A673 (cell line): ENCODE results near the gene SMAD6. TPM values are rescaled to one million over a fixed set of nuclear protein-coding genes. Genes with fewer than 3 reads are reported as not detected.
A peak's percentile ranks its signal among the peaks of the same experiment; 100 is the strongest.

Source experiments
- BruUV-seq: library from RNA; stranded (reverse); fragments of 400-500 nt; replicated peaks from 2 replicates; lab custom pipeline; 2021; lab: Mats Ljungman, UMichigan
- CTCF ChIA-PET: fragments of 300-600 bp; sonication (Branson Sonifier 250); formaldehyde crosslinking; loops from one replicate; lab custom pipeline; 2022; ENCODE audit warnings: antibody characterized with exemption; lab: Charles Lee
- POLR2A ChIA-PET: fragments of 300-600 bp; sonication (Branson Sonifier 250); formaldehyde crosslinking; loops from one replicate; lab custom pipeline; 2022; ENCODE audit warnings: antibody characterized with exemption; ENCODE audit not compliant: low non-redundant PET; lab: Charles Lee
- DNase-seq: peaks from one replicate; pipeline ENCODE4 v3.0.0-alpha.2; 2015; ENCODE audit warnings: low spot score
- H3K27ac ChIP-seq: fragments of 200-600 bp; sonication (generic); 2 replicates; pipeline ENCODE4 v1.5.1; 2016; ENCODE audit warnings: mixed run types, low read depth, mild to moderate bottlenecking, mixed read lengths, antibody characterized with exemption, low read length; ENCODE audit not compliant: poor library complexity, severe bottlenecking
- H3K27me3 ChIP-seq: fragments of 200-600 bp; sonication (generic); replicated peaks from 2 replicates; pipeline ENCODE4 v1.6.1; 2017; ENCODE audit warnings: mixed run types, low read depth, mild to moderate bottlenecking, mixed read lengths, antibody characterized with exemption, low read length; ENCODE audit not compliant: insufficient read depth, poor library complexity
- H3K36me3 ChIP-seq: fragments of 200-600 bp; sonication (generic); 2 replicates; pipeline ENCODE4 v1.6.1; 2016; ENCODE audit warnings: mixed run types, mild to moderate bottlenecking, mixed read lengths, antibody characterized with exemption, low read length; ENCODE audit not compliant: insufficient read depth, poor library complexity, severe bottlenecking
- H3K4me1 ChIP-seq: fragments of 200-600 bp; sonication (generic); 2 replicates; pipeline ENCODE4 v1.6.1; 2017; ENCODE audit warnings: mixed run types, mild to moderate bottlenecking, mixed read lengths, antibody characterized with exemption, low read length; ENCODE audit not compliant: insufficient read depth, poor library complexity, severe bottlenecking
- H3K4me3 ChIP-seq: fragments of 200-600 bp; sonication (generic); 2 replicates; pipeline ENCODE4 v1.5.1; 2016; ENCODE audit warnings: low read depth, mixed run types, mild to moderate bottlenecking, mixed read lengths, low read length; ENCODE audit not compliant: poor library complexity, severe bottlenecking
- H3K9me3 ChIP-seq: fragments of 200-600 bp; sonication (generic); 2 replicates; pipeline ENCODE4 v1.6.1; 2016; ENCODE audit warnings: mixed run types, low read depth, mild to moderate bottlenecking, mixed read lengths, antibody characterized with exemption, low read length; ENCODE audit not compliant: poor library complexity, severe bottlenecking
- CTCF ChIP-seq: fragments of 300-800, 200-600 bp; sonication (generic); conservative IDR thresholded peaks from 2 replicates; pipeline ENCODE4 v1.5.1; 2017; ENCODE audit warnings: low read depth, mild to moderate bottlenecking, antibody characterized with exemption, low read length, moderate library complexity, mixed read lengths
- EZH2 ChIP-seq: fragments of 200-600 bp; sonication (generic); IDR thresholded peaks from 2 replicates; pipeline ENCODE4 v1.6.1; 2017; ENCODE audit warnings: borderline replicate concordance, low read depth, mild to moderate bottlenecking, mixed read lengths, antibody characterized with exemption, low read length; ENCODE audit not compliant: poor library complexity, severe bottlenecking
- intact Hi-C: fragments of 100-400 bp; cut with micrococcal nuclease; formaldehyde crosslinking; loops from one replicate; pipeline ENCODE4 v1.10.0; 2022; ENCODE audit not compliant: unreplicated experiment
- total RNA-seq: library from RNA; stranded (reverse); gene quantifications from 2 replicates; pipeline ENCODE4 v1.2.3, GENCODE V29; 2021

The SMAD6 gene
- total RNA-seq, 1 experiment from 2014 or later: 63.9 TPM

- ChIA-PET CTCF (interaction anchor here (0.7 kb wide), 1 partner anchor 39 kb away, joined by 3 read pairs; no protein-coding TSS in a partner anchor), POLR2A (no interaction called here)
- no peak overlapping the region for H3K4me3 ChIP-seq
- no peak overlapping the region for H3K27ac ChIP-seq
- H3K36me3 ChIP-seq: no peaks in the 10 kb centered on the region
- no peak for TF ChIP-seq CTCF
- no peak for TF ChIP-seq EZH2
- intact Hi-C loops: no loop called here
- no peak for DNase-seq
- H3K9me3 ChIP-seq: no peaks in the 10 kb centered on the region
- H3K27me3 ChIP-seq: no peaks in the 10 kb centered on the region
- peaks cover 24% of the 10 kb centered on the region for H3K4me1 ChIP-seq
- BruUV-seq: no TSS peak
These were observed 98.7 kb downstream of the SMAD6 start for GRCh38 chr15:66800584-66801235.

GRCh38 chr15:66801266-66801665, 99.2 kb downstream of the SMAD6 start:
- Histone ChIP-seq H3K4me1 (peaks cover 24% of the 10 kb centered on the region), H3K27me3 (no peaks in the 10 kb centered on the region), H3K36me3 (no peaks in the 10 kb centered on the region), H3K4me3 (no peak overlapping the region), H3K9me3 (no peaks in the 10 kb centered on the region), H3K27ac (no peak overlapping the region)
- CTCF ChIA-PET: no interaction called here
- POLR2A ChIA-PET: no interaction called here
- DNase-seq: no peak
- TF ChIP-seq CTCF: no peak
- no peak for TF ChIP-seq EZH2
- no TSS peak for BruUV-seq
- intact Hi-C loops: no loop called here

- intact Hi-C loops: no loop called here
- peak; percentile 41 for DNase-seq
- Histone ChIP-seq H3K4me1 (peaks cover 24% of the 10 kb centered on the region), H3K4me3 (no peak overlapping the region), H3K27me3 (no peaks in the 10 kb centered on the region), H3K36me3 (no peaks in the 10 kb centered on the region), H3K9me3 (no peaks in the 10 kb centered on the region), H3K27ac (peak overlapping the region; percentile 57)
- TF ChIP-seq EZH2: no peak
- TF ChIP-seq CTCF: no peak
- POLR2A ChIA-PET: interaction anchor here (0.6 kb wide), 1 partner anchor 61 kb away, joined by 4 read pairs; no protein-coding TSS in a partner anchor
- CTCF ChIA-PET: interaction anchor here (1.0 kb wide), 1 partner anchor 13 kb away, joined by 3 read pairs; no protein-coding TSS in a partner anchor
- BruUV-seq: no TSS peak
These were observed 100.3 kb downstream of the SMAD6 start for GRCh38 chr15:66802025-66803001.
